Activated B cell treated with CpG ODN at 0.5 μM for 24 hours (primary cell): ENCODE results near the gene RAD51B. TPM values are rescaled to one million over a fixed set of nuclear protein-coding genes. Genes with fewer than 3 reads are reported as not detected.

Experiments used
- ATAC-seq: fragments of 200-7000 bp; cut with Tn5 transposase; one replicate; pipeline ENCODE4 v1.10.0; 2021; ENCODE audit warnings: low read depth, mild to moderate bottlenecking, moderate library complexity
- CTCF ChIA-PET: fragments of 350-600 bp; sonication (Branson Sonifier 250); formaldehyde crosslinking; loops from one replicate; lab custom pipeline; 2021; ENCODE audit warnings: antibody characterized with exemption; lab: Charles Lee
- POLR2A ChIA-PET: fragments of 350-600 bp; sonication (Branson Sonifier 250); formaldehyde crosslinking; loops from one replicate; lab custom pipeline; 2021; ENCODE audit warnings: antibody characterized with exemption; lab: Charles Lee
- DNase-seq: peaks from one replicate; pipeline ENCODE4 v3.0.0; 2022
- H3K27ac Mint-ChIP-seq: one replicate; pipeline ENCODE4 v1.8.0; 2020; ENCODE audit warnings: mixed read lengths
- H3K27me3 Mint-ChIP-seq: one replicate; pipeline ENCODE4 v1.8.0; 2021; ENCODE audit warnings: mixed read lengths
- H3K36me3 Mint-ChIP-seq: one replicate; pipeline ENCODE4 v1.8.0; 2021; ENCODE audit warnings: low read depth, mixed read lengths
- H3K4me1 Mint-ChIP-seq: one replicate; pipeline ENCODE4 v1.8.0; 2021; ENCODE audit warnings: mixed read lengths
- H3K4me3 Mint-ChIP-seq: one replicate; pipeline ENCODE4 v1.8.0; 2020; ENCODE audit warnings: mild to moderate bottlenecking, mixed read lengths
- H3K9me3 Mint-ChIP-seq: one replicate; pipeline ENCODE4 v1.8.0; 2020; ENCODE audit warnings: mixed read lengths
- intact Hi-C: fragments of 100-400 bp; cut with micrococcal nuclease; formaldehyde crosslinking; loops from one replicate; pipeline ENCODE4 v1.15.1; 2024
- total RNA-seq: library from RNA; stranded (reverse); gene quantifications from 2 replicates; pipeline ENCODE4 v1.2.3, GENCODE V29; 2022
- TF ChIP-seq, protein P1 (sequence below): fragments of 200-600 bp; IDR thresholded peaks from one replicate; pipeline ENCODE4 v1.8.0; 2022; ENCODE audit warnings: antibody characterized with exemption, mild to moderate bottlenecking

Gene RAD51B
- total RNA-seq, 1 donor from 2014 or later, result 53.9 TPM

GRCh38 chr14:68606176-68606575 is 786.6 kb downstream of the RAD51B start:
- intact Hi-C loops, result no loop called here
- TF ChIP-seq, protein P1, sequence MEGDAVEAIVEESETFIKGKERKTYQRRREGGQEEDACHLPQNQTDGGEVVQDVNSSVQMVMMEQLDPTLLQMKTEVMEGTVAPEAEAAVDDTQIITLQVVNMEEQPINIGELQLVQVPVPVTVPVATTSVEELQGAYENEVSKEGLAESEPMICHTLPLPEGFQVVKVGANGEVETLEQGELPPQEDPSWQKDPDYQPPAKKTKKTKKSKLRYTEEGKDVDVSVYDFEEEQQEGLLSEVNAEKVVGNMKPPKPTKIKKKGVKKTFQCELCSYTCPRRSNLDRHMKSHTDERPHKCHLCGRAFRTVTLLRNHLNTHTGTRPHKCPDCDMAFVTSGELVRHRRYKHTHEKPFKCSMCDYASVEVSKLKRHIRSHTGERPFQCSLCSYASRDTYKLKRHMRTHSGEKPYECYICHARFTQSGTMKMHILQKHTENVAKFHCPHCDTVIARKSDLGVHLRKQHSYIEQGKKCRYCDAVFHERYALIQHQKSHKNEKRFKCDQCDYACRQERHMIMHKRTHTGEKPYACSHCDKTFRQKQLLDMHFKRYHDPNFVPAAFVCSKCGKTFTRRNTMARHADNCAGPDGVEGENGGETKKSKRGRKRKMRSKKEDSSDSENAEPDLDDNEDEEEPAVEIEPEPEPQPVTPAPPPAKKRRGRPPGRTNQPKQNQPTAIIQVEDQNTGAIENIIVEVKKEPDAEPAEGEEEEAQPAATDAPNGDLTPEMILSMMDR, result no peak
- Mint-ChIP-seq H3K4me3 (no peak overlapping the region), H3K36me3 (peaks cover 2% of the 10 kb centered on the region), H3K27me3 (no peaks in the 10 kb centered on the region), H3K9me3 (peaks cover 4% of the 10 kb centered on the region), H3K4me1 (no peaks in the 10 kb centered on the region), H3K27ac (no peak overlapping the region)
- ChIA-PET CTCF (no interaction called here), POLR2A (interaction anchor here (0.6 kb wide), 3 partner anchors 23 to 186 kb away, joined by 3 read pairs; no protein-coding TSS in a partner anchor)
- ATAC-seq (no peak), DNase-seq (no peak)

DNA sequence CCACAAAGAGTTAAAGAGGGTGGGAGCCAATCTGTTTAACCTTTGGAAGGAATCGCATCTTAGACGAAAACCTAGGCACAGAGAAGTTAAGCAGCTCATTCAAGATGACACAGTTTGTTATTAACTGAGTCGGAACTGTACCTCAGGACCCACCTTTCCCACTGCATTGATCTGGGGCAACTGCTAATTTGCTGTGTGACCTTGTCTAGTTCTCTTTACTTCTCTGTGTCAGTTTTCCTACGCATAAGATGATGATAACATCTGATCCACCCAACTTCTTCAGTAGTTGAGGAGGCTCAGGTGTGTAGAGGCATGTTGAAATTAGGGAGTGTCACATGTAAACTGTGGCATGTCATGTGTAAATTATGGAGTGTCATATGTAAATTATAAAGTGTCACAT is 787.1 kb downstream of the RAD51B start:
- TF ChIP-seq, protein P1, result no peak
- H3K4me3 Mint-ChIP-seq, result no peak overlapping the region
- H3K4me1 Mint-ChIP-seq, result no peaks in the 10 kb centered on the region
- DNase-seq (no peak), ATAC-seq (no peak)
- CTCF ChIA-PET, result no interaction called here
- intact Hi-C loops, result no loop called here
- POLR2A ChIA-PET, result interaction anchor here (0.6 to 0.8 kb wide), 4 partner anchors 22 to 358 kb away, joined by 3 read pairs; no protein-coding TSS in a partner anchor
- no peak overlapping the region for H3K27ac Mint-ChIP-seq
- H3K36me3 Mint-ChIP-seq, result peaks cover 2% of the 10 kb centered on the region
- H3K27me3 Mint-ChIP-seq, result no peaks in the 10 kb centered on the region
- peaks cover 4% of the 10 kb centered on the region for H3K9me3 Mint-ChIP-seq

- ATAC-seq (no peak), DNase-seq (no peak)
- intact Hi-C loops, result no loop called here
- ChIA-PET CTCF (no interaction called here), POLR2A (interaction anchor here (0.6 to 1.0 kb wide), 4 partner anchors 11 to 359 kb away, joined by 3 to 6 read pairs (median 4); partner anchors contain the start of gene ZFP36L1)
- Mint-ChIP-seq H3K4me3 (no peak overlapping the region), H3K36me3 (peaks cover 2% of the 10 kb centered on the region), H3K27me3 (no peaks in the 10 kb centered on the region), H3K27ac (peak overlapping the region; percentile 73), H3K4me1 (no peaks in the 10 kb centered on the region), H3K9me3 (peaks cover 4% of the 10 kb centered on the region)
- TF ChIP-seq, protein P1, result no peak
Observed at GRCh38 chr14:68607081-68607866, 787.7 kb downstream of the RAD51B start.

GRCh38 chr14:68607867-68608573 is 788.4 kb downstream of the RAD51B start:
- Mint-ChIP-seq H3K36me3 (peaks cover 2% of the 10 kb centered on the region), H3K4me1 (no peaks in the 10 kb centered on the region), H3K9me3 (peaks cover 4% of the 10 kb centered on the region), H3K4me3 (no peak overlapping the region), H3K27me3 (no peaks in the 10 kb centered on the region), H3K27ac (peak overlapping the region; percentile 73)
- intact Hi-C loops, result no loop called here
- ATAC-seq (peak; percentile 47), DNase-seq (no peak)
- TF ChIP-seq, protein P1, result no peak
- ChIA-PET CTCF (no interaction called here), POLR2A (interaction anchor here (0.6 to 1.0 kb wide), 4 partner anchors 11 to 207 kb away, joined by 3 to 6 read pairs (median 3); partner anchors contain the start of gene ZFP36L1)

DNA sequence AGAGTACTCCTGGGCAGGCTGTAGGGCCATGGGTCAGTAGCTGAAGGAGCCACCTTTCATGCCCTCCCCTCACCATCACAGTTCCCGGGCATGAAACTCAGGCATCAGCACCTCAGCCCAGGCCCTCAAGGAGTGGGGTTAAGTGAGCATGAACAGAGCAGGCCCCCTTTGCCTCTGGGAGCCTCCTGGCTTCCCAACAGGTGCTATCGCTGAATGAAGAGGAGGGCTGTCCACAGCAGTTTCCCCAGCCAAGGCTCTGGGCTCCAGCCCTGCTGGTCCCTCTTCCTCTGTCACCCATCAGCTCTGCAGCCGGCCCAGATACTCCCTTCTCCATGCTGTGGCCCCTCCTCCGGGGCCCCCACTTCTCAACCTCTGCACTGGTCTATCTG is 789.0 kb downstream of the RAD51B start:
- intact Hi-C loops, result no loop called here
- Mint-ChIP-seq H3K27me3 (no peaks in the 10 kb centered on the region), H3K36me3 (peaks cover 2% of the 10 kb centered on the region), H3K4me1 (no peaks in the 10 kb centered on the region), H3K9me3 (peaks cover 4% of the 10 kb centered on the region), H3K27ac (no peak overlapping the region), H3K4me3 (no peak overlapping the region)
- ATAC-seq (no peak), DNase-seq (no peak)
- ChIA-PET POLR2A (interaction anchor here (0.7 to 1.0 kb wide), 3 partner anchors 10 to 206 kb away, joined by 3 to 6 read pairs (median 3); no protein-coding TSS in a partner anchor), CTCF (no interaction called here)
- TF ChIP-seq, protein P1, result no peak
